WERI-Rb-1 (cell line): Measurements from ENCODE around the gene TXNDC5.
"Not testable (repeated sequence)": the region's sequence is repeated elsewhere in the genome, so short reads cannot be mapped to it uniquely, and the experiment has no call there.

Source experiments
- DNase-seq: peaks from one replicate; pipeline ENCODE4 v3.0.0-alpha.2; 2020
- H3K27ac ChIP-seq: fragments of 250-450 bp; sonication (Bioruptor Pico); 2 replicates; pipeline ENCODE4 v1.5.1; 2020; ENCODE audit warnings: mild to moderate bottlenecking, moderate library complexity
- H3K27me3 ChIP-seq: fragments of 250-450 bp; sonication (Bioruptor Pico); 2 replicates; pipeline ENCODE4 v1.5.1; 2021; ENCODE audit warnings: mild to moderate bottlenecking, low read depth, moderate library complexity; ENCODE audit not compliant: insufficient read depth, severe bottlenecking
- H3K36me3 ChIP-seq: fragments of 250-450 bp; sonication (Bioruptor Pico); 2 replicates; pipeline ENCODE4 v1.5.1; 2020; ENCODE audit warnings: mild to moderate bottlenecking, moderate library complexity
- H3K4me3 ChIP-seq: 2 replicates; pipeline ENCODE4 v1.5.1; 2011; ENCODE audit warnings: low read depth, mild to moderate bottlenecking, control low read depth, low read length
- H3K9me3 ChIP-seq: fragments of 250-450 bp; sonication (Bioruptor Pico); 2 replicates; pipeline ENCODE4 v1.5.1; 2021; ENCODE audit warnings: mild to moderate bottlenecking, moderate library complexity; ENCODE audit not compliant: severe bottlenecking
- TF ChIP-seq, protein P1 (sequence below): IDR thresholded peaks from 2 replicates; pipeline ENCODE4 v1.5.1; 2011; ENCODE audit warnings: low read depth, mild to moderate bottlenecking, control low read depth, inconsistent platforms, low read length

The TXNDC5 gene

GRCh38 chr6:7900621-7901020, 10.0 kb downstream of the TXNDC5 start:
- Histone ChIP-seq H3K9me3 (no peaks in the 10 kb centered on the region), H3K36me3 (peaks cover 100% of the 10 kb centered on the region), H3K4me3 (no peak overlapping the region), H3K27me3 (no peaks in the 10 kb centered on the region), H3K27ac (no peak overlapping the region)
- no peak for DNase-seq
- TF ChIP-seq, protein P1, sequence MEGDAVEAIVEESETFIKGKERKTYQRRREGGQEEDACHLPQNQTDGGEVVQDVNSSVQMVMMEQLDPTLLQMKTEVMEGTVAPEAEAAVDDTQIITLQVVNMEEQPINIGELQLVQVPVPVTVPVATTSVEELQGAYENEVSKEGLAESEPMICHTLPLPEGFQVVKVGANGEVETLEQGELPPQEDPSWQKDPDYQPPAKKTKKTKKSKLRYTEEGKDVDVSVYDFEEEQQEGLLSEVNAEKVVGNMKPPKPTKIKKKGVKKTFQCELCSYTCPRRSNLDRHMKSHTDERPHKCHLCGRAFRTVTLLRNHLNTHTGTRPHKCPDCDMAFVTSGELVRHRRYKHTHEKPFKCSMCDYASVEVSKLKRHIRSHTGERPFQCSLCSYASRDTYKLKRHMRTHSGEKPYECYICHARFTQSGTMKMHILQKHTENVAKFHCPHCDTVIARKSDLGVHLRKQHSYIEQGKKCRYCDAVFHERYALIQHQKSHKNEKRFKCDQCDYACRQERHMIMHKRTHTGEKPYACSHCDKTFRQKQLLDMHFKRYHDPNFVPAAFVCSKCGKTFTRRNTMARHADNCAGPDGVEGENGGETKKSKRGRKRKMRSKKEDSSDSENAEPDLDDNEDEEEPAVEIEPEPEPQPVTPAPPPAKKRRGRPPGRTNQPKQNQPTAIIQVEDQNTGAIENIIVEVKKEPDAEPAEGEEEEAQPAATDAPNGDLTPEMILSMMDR: no peak

- Histone ChIP-seq H3K27me3 (no peaks in the 10 kb centered on the region), H3K27ac (no peak overlapping the region), H3K9me3 (no peaks in the 10 kb centered on the region), H3K36me3 (peaks cover 100% of the 10 kb centered on the region), H3K4me3 (no peak overlapping the region)
- TF ChIP-seq, protein P1: no peak
- no peak for DNase-seq
Measured at GRCh38 chr6:7899889-7900213, 10.7 kb downstream of the TXNDC5 start.

GRCh38 chr6:7899101-7899888, 11.3 kb downstream of the TXNDC5 start:
- Histone ChIP-seq H3K36me3 (peaks cover 100% of the 10 kb centered on the region), H3K27me3 (no peaks in the 10 kb centered on the region), H3K27ac (no peak overlapping the region), H3K4me3 (no peak overlapping the region), H3K9me3 (no peaks in the 10 kb centered on the region)
- TF ChIP-seq, protein P1: peak; percentile 50
- peak; percentile 38 for DNase-seq

- H3K9me3 ChIP-seq, H3K27ac ChIP-seq, DNase-seq, H3K27me3 ChIP-seq, H3K4me3 ChIP-seq: not testable (repeated sequence)
- H3K36me3 ChIP-seq: peaks cover 100% of the 10 kb centered on the region
Measured at GRCh38 chr6:7898193-7898586, 12.4 kb downstream of the TXNDC5 start.

DNA sequence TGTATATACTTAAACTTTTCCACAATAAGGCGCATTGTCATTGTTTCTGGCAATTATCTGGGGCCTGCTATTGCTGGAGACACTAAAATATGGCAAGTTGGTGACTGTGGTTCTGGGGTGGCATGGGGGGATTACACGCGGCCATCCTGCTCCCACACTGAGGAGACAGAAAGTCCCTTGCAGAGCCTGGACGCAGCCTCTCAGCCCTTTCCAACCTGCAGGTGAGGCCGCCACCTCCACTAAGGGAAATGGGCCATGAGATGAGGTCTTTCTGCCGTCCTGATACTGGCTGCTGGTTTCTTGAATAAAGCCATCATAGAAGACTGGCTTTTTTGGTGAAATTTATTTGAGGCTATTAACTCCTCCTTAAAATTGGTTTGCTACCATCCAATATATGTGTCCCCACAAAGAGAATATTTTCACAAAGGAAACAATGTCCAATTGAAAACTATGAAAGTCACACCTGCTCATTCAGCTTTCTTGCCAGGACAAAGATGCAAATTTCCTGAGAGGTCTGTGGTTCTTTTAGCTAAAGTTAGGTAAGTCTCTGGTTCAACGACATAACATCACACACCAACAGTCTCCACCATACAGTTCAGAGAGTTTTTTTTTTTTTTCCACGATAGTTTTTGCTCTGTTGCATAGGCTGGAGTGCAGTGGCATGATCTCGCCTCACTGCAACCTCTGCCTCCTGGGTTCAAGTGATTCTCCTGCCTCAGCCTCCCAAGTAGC, 13.0 kb downstream of the TXNDC5 start:
- no peaks in the 10 kb centered on the region for H3K27me3 ChIP-seq
- peaks cover 100% of the 10 kb centered on the region for H3K36me3 ChIP-seq
- H3K4me3 ChIP-seq: no peak overlapping the region
- no peak for DNase-seq
- H3K27ac ChIP-seq: no peak overlapping the region
- no peaks in the 10 kb centered on the region for H3K9me3 ChIP-seq
- TF ChIP-seq, protein P1: no peak

- H3K9me3 ChIP-seq: no peaks in the 10 kb centered on the region
- H3K4me3 ChIP-seq: no peak overlapping the region
- peaks cover 100% of the 10 kb centered on the region for H3K36me3 ChIP-seq
- TF ChIP-seq, protein P1: no peak
- H3K27me3 ChIP-seq: no peaks in the 10 kb centered on the region
- no peak overlapping the region for H3K27ac ChIP-seq
- DNase-seq: no peak
Measured at GRCh38 chr6:7896465-7896987, 14.1 kb downstream of the TXNDC5 start.
